ENCODE results near the gene OR2AG1. TPM values are rescaled to one million over a fixed set of nuclear protein-coding genes. Genes with fewer than 3 reads are reported as not detected.
A peak's percentile ranks its signal among the peaks of the same experiment; 100 is the strongest.

Gene OR2AG1, protein sequence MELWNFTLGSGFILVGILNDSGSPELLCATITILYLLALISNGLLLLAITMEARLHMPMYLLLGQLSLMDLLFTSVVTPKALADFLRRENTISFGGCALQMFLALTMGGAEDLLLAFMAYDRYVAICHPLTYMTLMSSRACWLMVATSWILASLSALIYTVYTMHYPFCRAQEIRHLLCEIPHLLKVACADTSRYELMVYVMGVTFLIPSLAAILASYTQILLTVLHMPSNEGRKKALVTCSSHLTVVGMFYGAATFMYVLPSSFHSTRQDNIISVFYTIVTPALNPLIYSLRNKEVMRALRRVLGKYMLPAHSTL
- total RNA-seq (2014; rRNA removed; shearing (Covaris generic)): not detected in 2 replicates

DNA sequence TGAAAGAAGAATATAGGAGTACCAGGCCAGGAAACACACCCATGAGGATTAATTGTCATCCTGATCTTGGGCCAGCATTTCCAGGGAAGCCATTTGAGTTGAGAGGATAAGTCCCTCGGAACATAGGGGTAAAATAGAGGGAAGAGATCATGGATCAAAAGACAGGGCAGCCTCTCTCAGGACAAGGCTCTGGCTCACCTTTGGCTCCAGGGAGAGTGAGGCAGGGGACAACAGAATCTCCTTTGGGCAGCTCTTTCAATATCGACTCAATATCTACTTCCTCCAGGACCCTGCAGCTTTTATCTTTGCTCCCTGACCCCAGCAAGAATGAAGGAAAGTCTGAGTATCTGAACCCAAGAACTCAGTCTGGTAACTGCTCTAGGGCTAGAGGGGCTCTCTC is at the start of gene OR2AG1:
Gene OR2AG1, plus strand, starts transcription at position 301 of the 400 bp plus-strand sequence. CDS start 2,018 bp downstream, outside the sequence.
- DNase-seq (ENCODE audit: low read depth): no peak

GRCh38 chr11:6733326-6734275 is 49.2 kb upstream of the OR2AG1 start:
- no peak for DNase-seq (ENCODE audit: low read depth)

GRCh38 chr11:6734616-6735015 is 48.2 kb upstream of the OR2AG1 start:
- no peak for DNase-seq (ENCODE audit: low read depth)

DNA sequence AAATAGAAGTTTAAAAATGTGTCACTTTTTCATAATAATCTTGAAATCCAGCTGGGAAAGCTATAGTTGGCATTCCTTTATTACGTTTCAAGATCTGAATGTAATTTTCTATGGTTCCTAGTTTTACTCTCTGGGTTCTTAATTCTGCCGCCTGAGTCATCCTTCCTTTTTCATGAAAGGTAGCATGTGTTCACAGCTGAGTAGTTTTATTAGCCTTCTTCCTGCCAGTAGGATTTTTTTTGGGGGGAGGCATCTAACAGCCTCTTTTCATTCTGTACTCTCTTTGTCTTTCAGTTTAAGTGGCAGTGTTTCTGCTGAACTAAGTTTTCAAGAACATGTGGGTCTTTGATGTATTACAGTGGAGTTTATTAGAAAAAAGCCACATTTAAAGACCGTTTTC is 47.5 kb upstream of the OR2AG1 start:
- DNase-seq (ENCODE audit: low read depth): peak; percentile 60

- DNase-seq (ENCODE audit: low read depth): peak; percentile 66
Observed at GRCh38 chr11:6736495-6737121, 46.2 kb upstream of the OR2AG1 start.

DNA sequence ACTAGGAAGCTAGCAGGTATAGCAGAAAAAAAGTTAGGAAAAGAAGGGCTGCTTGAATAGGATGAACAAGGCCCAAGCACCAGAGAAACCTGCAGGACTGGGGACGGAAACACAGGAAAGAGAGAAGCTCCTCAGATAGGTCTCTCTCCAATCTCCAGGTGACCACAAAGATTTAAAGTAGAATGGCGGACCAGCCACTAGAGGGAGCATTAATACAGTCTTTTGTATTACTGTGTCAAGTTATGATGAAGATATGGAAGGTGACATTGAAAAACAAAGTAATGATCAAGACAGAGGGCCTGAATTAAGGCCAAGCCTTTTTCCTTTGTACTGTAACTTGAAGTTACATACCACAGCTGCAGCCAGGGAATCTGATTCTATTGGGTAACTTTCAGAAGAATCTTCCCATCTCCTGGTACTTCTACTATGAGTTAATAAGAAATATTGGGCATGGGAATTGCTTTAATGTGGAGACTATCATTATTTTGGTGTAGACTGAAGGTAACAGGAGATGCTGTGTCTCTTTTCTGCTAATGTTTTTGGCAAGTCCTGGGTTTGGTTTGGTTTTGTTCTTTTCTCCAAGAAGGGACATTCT is 44.9 kb upstream of the OR2AG1 start:
- DNase-seq (ENCODE audit: low read depth): peak; percentile 57

GRCh38 chr11:6738590-6738989 is 44.2 kb upstream of the OR2AG1 start:
- DNase-seq (ENCODE audit: low read depth): no peak

GRCh38 chr11:6742260-6742659 is 40.6 kb upstream of the OR2AG1 start:
- no peak for DNase-seq (ENCODE audit: low read depth)

DNA sequence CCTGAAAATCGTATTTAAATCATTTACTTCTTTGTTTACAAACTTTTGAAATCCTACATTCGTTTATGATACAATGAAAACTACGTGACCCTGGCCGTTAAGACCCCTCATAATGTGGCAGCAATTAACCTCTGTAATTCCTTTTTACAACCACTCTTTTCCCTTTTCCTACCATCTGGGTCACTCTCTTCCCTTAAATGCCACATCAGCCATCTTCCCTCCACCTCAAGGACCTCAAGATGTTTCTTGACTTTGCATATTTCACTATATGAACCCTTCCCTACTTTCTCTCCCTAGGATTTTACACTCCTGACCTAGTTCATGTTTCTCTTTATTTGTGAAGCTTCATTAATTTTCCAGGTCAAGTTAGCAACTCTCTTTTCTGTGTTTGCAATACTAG is 37.8 kb upstream of the OR2AG1 start:
- DNase-seq (ENCODE audit: low read depth): no peak

DNA sequence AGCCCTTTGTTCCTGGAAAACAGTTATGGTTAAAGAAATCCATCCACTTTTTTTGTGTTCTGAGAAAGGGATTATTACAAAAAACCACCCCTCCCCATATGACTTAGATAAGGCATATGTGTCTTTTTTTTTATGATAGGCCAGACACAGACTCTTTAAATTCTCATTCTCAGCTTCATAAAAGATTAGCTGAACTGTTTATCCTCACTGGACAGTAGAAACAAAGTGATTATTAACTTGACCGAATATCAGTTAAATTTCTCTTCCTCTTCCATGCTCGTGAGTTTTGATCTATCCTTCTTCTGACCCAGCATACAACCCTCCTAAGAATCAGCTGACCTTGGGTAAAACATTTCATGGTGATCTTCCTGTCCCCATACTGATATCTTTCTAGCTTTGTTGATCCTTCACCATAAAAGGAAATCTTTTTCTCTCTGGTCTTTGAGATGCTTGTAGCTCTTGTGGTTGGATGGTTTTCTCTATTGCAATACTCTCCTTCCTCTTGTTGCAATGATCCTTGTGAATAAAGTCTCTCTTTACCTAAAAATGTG is 37.3 kb upstream of the OR2AG1 start:
- no peak for DNase-seq (ENCODE audit: low read depth)

- DNase-seq (ENCODE audit: low read depth): no peak
Observed at GRCh38 chr11:6746086-6746618, 36.7 kb upstream of the OR2AG1 start.

GRCh38 chr11:6746626-6747025 is 36.2 kb upstream of the OR2AG1 start:
- no peak for DNase-seq (ENCODE audit: low read depth)

- DNase-seq (ENCODE audit: low read depth): no peak
Observed at GRCh38 chr11:6747097-6747668, 35.6 kb upstream of the OR2AG1 start.

DNA sequence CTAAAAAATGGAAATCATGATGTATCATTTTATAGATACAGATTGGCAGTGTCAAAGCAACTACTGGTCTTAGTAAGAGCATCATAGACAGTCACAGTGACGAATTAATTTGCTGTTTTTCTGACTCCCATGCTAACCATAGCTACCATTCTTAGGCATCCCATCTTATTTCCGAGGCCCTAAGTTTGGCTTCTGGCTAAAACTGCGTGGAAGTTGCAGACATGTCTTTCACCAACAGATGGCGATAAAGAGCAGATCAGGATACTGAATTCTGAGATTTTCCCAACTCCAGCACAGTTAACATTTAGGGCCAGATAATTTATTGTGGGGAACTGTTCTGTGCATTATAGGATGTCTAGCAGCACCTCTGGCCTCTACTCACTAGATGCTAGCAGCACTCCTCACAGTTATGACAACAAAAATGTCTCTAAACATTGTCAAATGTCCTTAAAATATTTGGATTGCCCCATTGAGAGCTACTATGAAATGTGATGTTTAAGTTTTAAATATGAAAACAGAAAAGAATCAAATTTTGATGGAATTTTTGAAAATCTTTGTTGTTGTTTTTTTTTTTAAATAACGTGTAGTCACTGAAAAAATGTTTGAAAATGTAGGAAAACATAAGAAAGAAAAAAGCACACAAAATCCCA is 27.4 kb upstream of the OR2AG1 start:
- peak; percentile 32 for DNase-seq (ENCODE audit: low read depth)

DNA sequence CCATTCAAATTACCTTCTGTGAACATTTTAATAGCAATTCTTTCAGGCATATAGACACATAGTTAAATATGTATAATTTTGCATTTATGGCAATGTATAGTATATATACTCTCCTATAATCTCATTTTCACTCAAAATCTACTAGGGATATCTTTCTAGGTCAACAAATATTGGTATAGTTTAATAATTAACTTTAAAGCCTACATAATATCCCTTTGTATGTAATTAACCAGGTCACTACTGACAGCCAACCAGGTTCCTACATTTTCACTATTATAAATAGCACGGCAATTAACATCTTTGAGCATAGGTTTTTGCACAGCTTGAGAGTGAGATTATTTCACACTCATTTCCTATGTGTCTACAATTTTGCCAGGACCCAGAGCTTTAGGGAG is 26.9 kb upstream of the OR2AG1 start:
- no peak for DNase-seq (ENCODE audit: low read depth)

DNA sequence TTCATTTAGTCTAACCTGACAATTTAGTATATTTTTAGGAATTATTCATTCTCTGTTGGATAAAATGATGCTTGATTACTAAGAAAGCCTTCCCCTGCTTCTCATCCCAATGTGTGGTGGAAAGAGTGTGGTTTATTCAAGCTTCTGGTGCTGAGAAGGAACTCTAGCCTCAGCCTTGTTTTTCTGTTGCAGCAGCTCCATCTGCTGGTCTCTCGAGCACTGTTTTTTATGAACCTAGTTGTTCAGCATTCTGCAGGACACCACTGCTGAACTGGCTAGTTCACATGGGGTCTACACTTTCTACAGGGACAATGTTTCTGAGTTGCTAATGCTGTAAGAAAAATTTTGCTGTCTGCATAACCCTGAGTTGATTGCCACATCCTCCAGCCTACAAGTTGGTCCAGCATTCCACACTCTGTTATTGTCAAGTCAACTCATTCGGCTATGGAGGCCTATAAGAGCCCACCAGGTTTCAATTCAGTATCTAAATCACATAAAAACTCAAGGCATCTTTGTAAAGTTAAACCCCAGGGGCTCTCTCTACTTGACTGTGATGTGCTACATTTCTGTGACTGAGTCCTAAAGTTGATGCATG is 25.4 kb upstream of the OR2AG1 start:
- DNase-seq (ENCODE audit: low read depth): peak; percentile 60

DNA sequence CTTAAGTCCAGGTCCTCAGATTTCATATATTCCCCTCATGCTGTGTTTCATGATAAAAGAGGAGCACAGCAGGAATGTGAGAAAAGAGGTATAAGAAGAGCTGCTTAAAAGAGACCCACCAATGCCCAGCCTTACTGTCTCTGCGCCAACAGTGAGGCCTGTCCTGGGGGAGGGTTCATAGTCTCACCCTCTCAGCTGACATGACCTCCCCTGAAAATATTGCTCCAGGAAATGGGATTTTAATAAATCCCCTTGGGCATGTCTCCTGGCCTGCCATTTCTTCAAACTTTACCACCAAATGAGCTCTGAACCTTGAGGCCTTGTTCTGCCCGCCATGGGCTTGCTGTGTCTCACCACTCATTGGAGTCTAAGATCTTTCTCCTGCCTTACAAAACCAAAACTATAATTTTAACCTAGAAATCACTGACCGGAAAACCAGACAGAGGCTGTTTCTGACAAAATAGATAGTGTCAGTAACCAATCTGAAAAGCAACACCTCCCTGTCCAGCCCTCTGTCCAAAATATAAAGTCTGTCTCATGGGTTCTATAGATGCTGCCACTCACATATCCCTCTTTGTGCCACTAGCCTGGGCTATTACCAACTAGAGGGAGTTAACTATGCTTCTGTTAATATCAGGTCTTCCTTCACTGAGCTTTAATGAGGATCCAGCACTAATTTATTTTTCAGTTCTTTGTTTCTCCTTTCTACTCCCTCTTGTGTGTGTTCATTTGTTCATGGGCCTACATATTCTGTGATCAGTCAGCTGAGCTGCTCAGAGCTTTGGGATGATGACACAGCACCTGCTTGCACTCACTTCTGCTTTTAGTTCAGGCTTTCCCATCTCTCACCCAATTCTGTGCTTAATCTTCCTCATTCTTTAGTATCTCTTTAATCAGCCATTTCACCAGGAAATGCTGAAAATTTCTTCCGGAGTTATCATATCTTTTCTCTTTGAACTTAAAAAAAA is 10.6 kb upstream of the OR2AG1 start, which contains the start of gene OR2AG2:
Gene OR2AG2, minus strand, starts transcription at position 51 of the 968 bp plus-strand sequence. CDS start 3,019 bp downstream, outside the sequence.
- DNase-seq (ENCODE audit: low read depth): no peak

DNA sequence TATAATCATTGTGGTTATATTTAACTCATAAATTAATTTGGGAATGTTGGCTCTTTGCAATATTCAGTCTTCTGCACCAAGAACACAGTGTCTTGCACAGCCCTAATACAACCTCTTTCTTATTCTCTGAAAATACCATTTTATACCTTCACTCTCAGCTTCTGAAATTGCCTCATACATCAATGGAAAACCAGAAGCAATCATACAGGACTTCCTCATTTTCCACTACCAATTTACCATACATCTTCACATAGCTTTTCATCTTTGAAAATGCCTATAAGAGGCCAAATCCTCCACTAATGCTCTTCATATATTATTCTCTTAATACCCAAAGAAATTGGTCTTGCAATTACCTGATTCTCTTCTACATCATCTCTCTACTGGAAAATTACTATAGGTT is 4.3 kb upstream of the OR2AG1 start:
- DNase-seq (ENCODE audit: low read depth): no peak

GRCh38 chr11:6780829-6781228 is 2.0 kb upstream of the OR2AG1 start:
- no peak for DNase-seq (ENCODE audit: low read depth)
